MCF 10A (cell line): ENCODE results near the gene P2RX1. TPM values are rescaled to one million over a fixed set of nuclear protein-coding genes. Genes with fewer than 3 reads are reported as not detected.

ENCODE experiments used
- total RNA-seq: library from RNA; stranded (reverse); gene quantifications from 2 replicates; pipeline ENCODE4 v1.2.3, GENCODE V29; 2022

Gene P2RX1
- total RNA-seq, 1 experiment from 2014 or later: not detected

Other genes with a start within 250 kb of the P2RX1 start
- gene TAX1BP3, start 247.9 kb downstream of the P2RX1 start, total RNA-seq: 130 and 147 TPM in 2 replicates
- gene EMC6, start 247.7 kb downstream of the P2RX1 start, total RNA-seq: 72.2 and 78.5 TPM in 2 replicates
- gene P2RX5, start 220.3 kb downstream of the P2RX1 start, total RNA-seq: 4.8 and 4.9 TPM in 2 replicates
- 3.7 and 6.4 TPM in 2 replicates for gene HASPIN, start 192.6 kb downstream of the P2RX1 start, total RNA-seq
- 23.8 and 26.6 TPM in 2 replicates for gene ITGAE, start 115.3 kb downstream of the P2RX1 start, total RNA-seq
- 47.1 and 52.5 TPM in 2 replicates for gene NCBP3, start 70.2 kb downstream of the P2RX1 start, total RNA-seq
- 3.8 and 4.3 TPM in 2 replicates for gene CAMKK1, start 23.4 kb downstream of the P2RX1 start, total RNA-seq
- not detected in 2 replicates for gene ATP2A3, start 48.0 kb upstream of the P2RX1 start, total RNA-seq
- 35.0 and 37.9 TPM in 2 replicates for gene ZZEF1, start 226.6 kb upstream of the P2RX1 start, total RNA-seq
- 13.8 and 17.6 TPM in 2 replicates for gene CYB5D2, start 226.7 kb upstream of the P2RX1 start, total RNA-seq